ENCODE results near the gene PRPF40B.

The PRPF40B gene

DNA sequence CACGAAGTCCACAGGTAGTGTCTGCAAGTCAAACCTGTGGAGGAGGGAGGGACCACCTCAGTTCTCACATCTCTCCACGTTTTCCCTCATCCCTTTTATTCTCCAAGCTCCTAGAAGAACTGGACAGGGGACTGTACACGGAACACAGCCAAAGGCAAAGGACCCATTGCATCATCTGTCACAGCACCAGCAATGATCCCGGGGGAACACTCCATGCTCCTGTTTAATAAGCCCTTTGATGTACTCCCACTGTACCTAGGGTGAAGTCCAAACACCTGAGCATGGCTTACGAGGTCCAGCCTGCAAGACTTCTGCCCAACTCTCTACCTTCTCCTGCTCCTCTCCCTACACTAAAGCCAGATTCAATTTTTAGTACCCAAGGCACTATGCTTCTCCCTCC lies 26.5 kb downstream of the PRPF40B start:
- Histone ChIP-seq H3K36me3 (ENCODE audit: control insufficient read depth, insufficient read depth, low read length, severe bottlenecking) (peaks cover 64% of the 10 kb centered on the region), H3K27me3 (replicated peaks; ENCODE audit: control insufficient read depth, insufficient read depth, low read length) (no peaks in the 10 kb centered on the region), H3K4me3 (ENCODE audit: low read length) (no peak overlapping the region), H3K4me1 (ENCODE audit: control insufficient read depth, insufficient read depth, low read length) (no peaks in the 10 kb centered on the region), H3K9me3 (ENCODE audit: control insufficient read depth, low read length) (no peaks in the 10 kb centered on the region), H3K9ac (ENCODE audit: low read length) (no peak overlapping the region)
- no peak for DNase-seq (ENCODE audit: low read depth)

DNA sequence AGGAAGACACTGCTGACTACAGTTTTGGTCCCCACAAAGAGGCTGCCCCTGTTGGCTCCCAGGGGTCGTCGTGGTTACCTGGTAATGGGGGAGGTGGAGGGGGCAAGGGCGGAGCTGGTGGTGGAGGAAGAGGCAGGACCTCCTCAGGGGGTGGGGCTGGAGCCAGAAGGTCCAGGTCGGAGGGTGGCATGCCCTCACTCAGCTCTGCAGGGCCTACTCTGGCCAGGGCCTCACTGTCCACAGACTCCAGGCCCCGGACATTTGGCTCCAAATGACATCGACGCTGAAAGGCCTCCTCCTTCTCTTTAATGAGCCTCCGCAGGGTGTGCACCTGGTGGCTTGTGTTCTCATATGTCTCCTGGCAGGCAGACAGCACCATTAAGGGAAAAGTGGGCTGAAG lies 28.5 kb downstream of the PRPF40B start:
- no peaks in the 10 kb centered on the region for H3K27me3 ChIP-seq (replicated peaks; ENCODE audit: control insufficient read depth, insufficient read depth, low read length)
- peaks cover 69% of the 10 kb centered on the region for H3K36me3 ChIP-seq (ENCODE audit: control insufficient read depth, insufficient read depth, low read length, severe bottlenecking)
- no peak for DNase-seq (ENCODE audit: low read depth)
- H3K9me3 ChIP-seq (ENCODE audit: control insufficient read depth, low read length) = no peaks in the 10 kb centered on the region
- no peaks in the 10 kb centered on the region for H3K4me1 ChIP-seq (ENCODE audit: control insufficient read depth, insufficient read depth, low read length)
- H3K4me3 ChIP-seq (ENCODE audit: low read length) = no peak overlapping the region
- no peak overlapping the region for H3K9ac ChIP-seq (ENCODE audit: low read length)

DNA sequence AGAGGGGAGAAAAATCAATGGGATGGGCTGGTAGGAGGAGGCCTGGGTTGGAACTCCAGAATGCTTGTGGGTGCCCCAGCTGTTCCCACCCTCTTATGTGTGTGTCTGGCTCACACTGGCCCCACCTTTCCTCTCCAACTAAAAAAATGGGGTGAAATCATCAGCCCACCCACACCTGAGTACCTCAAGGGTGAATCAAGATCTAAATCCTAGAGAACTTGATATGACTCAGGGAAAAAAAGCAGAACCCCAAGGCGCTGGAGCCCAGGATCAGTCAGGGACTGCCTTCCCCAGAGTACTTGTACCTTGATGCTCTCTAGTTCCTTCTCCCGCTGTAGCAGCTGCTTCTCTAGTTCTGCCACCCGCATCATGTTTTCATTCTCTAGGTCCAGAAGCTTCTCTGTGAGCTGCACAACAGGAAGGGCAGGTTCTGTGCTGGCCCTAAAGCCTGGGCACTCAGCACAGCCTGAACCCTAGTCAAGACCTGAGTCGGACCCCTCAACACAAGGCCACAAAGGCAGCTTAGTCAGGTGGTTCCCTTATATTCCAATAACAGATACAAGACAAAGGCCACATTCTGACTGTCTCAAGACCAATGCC lies 29.7 kb downstream of the PRPF40B start:
- Histone ChIP-seq H3K9me3 (ENCODE audit: control insufficient read depth, low read length) (no peaks in the 10 kb centered on the region), H3K4me1 (ENCODE audit: control insufficient read depth, insufficient read depth, low read length) (no peaks in the 10 kb centered on the region), H3K27me3 (replicated peaks; ENCODE audit: control insufficient read depth, insufficient read depth, low read length) (no peaks in the 10 kb centered on the region), H3K4me3 (ENCODE audit: low read length) (no peak overlapping the region), H3K36me3 (ENCODE audit: control insufficient read depth, insufficient read depth, low read length, severe bottlenecking) (peaks cover 77% of the 10 kb centered on the region), H3K9ac (ENCODE audit: low read length) (no peak overlapping the region)
- DNase-seq (ENCODE audit: low read depth) = no peak

DNA sequence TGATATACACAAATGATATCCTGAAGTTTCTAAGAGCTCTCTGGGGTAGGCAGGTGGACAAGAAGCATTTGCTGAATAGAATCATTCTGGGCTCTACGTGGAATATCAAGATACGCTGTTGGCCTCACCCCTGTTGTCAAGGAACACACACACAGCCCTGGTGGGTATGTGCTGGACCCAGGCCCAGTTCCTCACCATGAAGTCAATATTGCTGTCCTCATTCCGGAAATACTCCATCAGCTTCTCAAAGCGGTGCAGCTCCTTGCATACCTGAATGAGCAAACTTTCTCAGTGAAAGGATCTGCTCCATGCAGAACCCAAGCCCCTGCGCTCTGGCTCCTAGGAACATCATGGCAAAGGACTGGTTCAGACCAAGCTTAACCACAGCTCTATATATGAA lies 31.4 kb downstream of the PRPF40B start:
- peaks cover 64% of the 10 kb centered on the region for H3K36me3 ChIP-seq (ENCODE audit: control insufficient read depth, insufficient read depth, low read length, severe bottlenecking)

DNA sequence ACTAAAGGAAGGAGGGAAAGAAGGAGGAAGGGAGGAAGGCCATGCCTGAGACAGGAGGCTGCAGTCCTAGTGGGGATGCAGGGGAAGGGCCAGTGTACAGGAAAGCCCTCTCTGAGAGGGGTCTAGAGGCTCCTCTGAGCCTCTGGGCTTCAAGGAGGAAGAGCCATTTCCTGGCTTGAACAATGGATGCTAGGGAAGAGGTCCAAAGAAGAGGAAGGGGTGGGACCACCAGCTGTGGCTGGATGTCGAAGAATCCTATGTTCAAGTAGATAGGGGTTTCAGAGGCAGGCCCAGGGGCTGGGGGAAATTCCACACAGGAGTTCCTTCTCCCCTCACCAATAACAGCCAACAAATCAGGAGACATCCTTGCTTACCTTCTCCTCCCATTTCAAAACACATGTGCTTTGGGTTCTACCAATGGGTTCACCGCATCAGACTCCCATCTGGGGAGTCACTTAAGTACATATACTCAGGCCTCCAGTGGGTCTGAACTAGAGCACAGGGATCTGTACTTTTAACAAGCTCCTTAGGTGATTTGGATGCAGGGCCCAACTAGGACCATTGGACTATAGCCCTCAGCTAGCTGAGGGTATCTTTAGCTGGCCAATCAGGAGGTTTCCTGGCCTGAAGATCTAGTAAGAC lies 32.4 kb downstream of the PRPF40B start:
- H3K4me1 ChIP-seq (ENCODE audit: control insufficient read depth, insufficient read depth, low read length) = no peaks in the 10 kb centered on the region
- no peaks in the 10 kb centered on the region for H3K9me3 ChIP-seq (ENCODE audit: control insufficient read depth, low read length)
- H3K9ac ChIP-seq (ENCODE audit: low read length) = no peak overlapping the region
- H3K4me3 ChIP-seq (ENCODE audit: low read length) = no peak overlapping the region
- no peak for DNase-seq (ENCODE audit: low read depth)
- H3K36me3 ChIP-seq (ENCODE audit: control insufficient read depth, insufficient read depth, low read length, severe bottlenecking) = peaks cover 56% of the 10 kb centered on the region
- no peaks in the 10 kb centered on the region for H3K27me3 ChIP-seq (replicated peaks; ENCODE audit: control insufficient read depth, insufficient read depth, low read length)

More for the DNA sequence above, 31.4 kb downstream of the PRPF40B start:
- H3K27me3 ChIP-seq (replicated peaks; ENCODE audit: control insufficient read depth, insufficient read depth, low read length) = no peaks in the 10 kb centered on the region
- no peaks in the 10 kb centered on the region for H3K9me3 ChIP-seq (ENCODE audit: control insufficient read depth, low read length)
- H3K4me1 ChIP-seq (ENCODE audit: control insufficient read depth, insufficient read depth, low read length) = no peaks in the 10 kb centered on the region
- H3K4me3 ChIP-seq (ENCODE audit: low read length) = no peak overlapping the region
- no peak overlapping the region for H3K9ac ChIP-seq (ENCODE audit: low read length)
- DNase-seq (ENCODE audit: low read depth) = no peak

DNA sequence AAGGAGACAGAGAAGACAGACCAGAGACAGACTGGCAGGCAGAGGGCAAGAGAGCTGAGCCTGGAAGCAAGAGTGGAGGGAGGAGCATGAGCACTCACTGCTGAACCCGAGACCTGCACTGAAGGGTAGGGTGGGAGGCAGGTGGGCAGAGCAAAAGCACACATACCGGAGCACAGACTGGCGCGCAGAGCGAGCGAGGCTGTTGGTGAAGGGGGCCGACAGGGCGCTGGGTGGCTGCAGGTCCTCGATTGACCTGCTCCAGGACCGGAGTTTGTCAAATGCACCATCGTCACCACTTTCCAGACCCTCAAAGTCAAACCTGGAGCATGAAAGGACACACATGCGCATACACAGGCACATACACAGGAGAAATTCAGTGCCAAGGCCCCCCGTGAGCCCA lies 34.9 kb downstream of the PRPF40B start:
- Histone ChIP-seq H3K4me1 (ENCODE audit: control insufficient read depth, insufficient read depth, low read length) (peaks cover 12% of the 10 kb centered on the region), H3K36me3 (ENCODE audit: control insufficient read depth, insufficient read depth, low read length, severe bottlenecking) (peaks cover 44% of the 10 kb centered on the region), H3K27me3 (replicated peaks; ENCODE audit: control insufficient read depth, insufficient read depth, low read length) (no peaks in the 10 kb centered on the region), H3K9me3 (ENCODE audit: control insufficient read depth, low read length) (no peaks in the 10 kb centered on the region), H3K4me3 (ENCODE audit: low read length) (no peak overlapping the region), H3K9ac (ENCODE audit: low read length) (no peak overlapping the region)
- DNase-seq (ENCODE audit: low read depth) = no peak

DNA sequence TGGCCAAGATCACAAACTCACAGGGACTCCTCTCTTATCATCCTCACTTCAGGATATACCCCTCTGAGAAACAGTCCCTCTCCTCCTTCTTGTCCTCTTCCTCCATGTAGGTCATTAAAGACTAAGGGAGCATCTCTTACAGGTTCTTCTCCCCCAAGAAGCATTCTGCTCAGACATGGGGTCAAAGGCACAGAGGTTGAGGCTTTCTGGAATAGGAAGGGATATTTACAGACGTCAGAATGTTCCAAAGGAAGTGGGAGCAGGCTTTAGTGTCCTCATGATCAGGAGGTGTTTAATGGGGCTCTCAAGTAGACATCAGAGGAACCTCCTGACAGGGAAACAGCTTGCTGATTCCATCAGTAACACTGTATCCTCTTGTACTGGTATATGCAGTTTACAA lies 36.4 kb downstream of the PRPF40B start:
- Histone ChIP-seq H3K36me3 (ENCODE audit: control insufficient read depth, insufficient read depth, low read length, severe bottlenecking) (peaks cover 31% of the 10 kb centered on the region), H3K27me3 (replicated peaks; ENCODE audit: control insufficient read depth, insufficient read depth, low read length) (no peaks in the 10 kb centered on the region), H3K4me3 (ENCODE audit: low read length) (no peak overlapping the region), H3K4me1 (ENCODE audit: control insufficient read depth, insufficient read depth, low read length) (peaks cover 17% of the 10 kb centered on the region), H3K9me3 (ENCODE audit: control insufficient read depth, low read length) (no peaks in the 10 kb centered on the region), H3K9ac (ENCODE audit: low read length) (no peak overlapping the region)
- no peak for DNase-seq (ENCODE audit: low read depth)

DNA sequence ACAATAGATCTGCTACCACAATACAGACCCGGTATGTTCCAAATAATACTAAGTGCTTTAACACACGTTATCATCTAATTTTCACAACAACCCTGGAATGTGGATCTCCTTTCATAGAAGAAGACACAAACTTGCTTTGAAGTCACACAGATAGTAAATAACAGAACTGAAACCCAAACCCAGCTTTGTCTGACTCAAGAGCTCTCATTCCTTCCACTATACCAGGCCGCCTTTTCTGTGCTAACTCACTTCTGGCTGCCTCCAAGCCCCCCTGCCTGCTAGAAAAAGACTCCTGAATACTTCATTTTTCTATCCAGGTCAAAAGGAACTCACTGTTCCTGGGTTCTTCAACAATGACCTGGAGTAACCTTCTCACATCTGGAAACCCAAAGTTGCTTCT lies 37.8 kb downstream of the PRPF40B start:
- peaks cover 22% of the 10 kb centered on the region for H3K4me1 ChIP-seq (ENCODE audit: control insufficient read depth, insufficient read depth, low read length)
- no peak overlapping the region for H3K9ac ChIP-seq (ENCODE audit: low read length)
- no peaks in the 10 kb centered on the region for H3K9me3 ChIP-seq (ENCODE audit: control insufficient read depth, low read length)
- DNase-seq (ENCODE audit: low read depth) = no peak
- H3K4me3 ChIP-seq (ENCODE audit: low read length) = no peak overlapping the region
- peaks cover 21% of the 10 kb centered on the region for H3K36me3 ChIP-seq (ENCODE audit: control insufficient read depth, insufficient read depth, low read length, severe bottlenecking)
- H3K27me3 ChIP-seq (replicated peaks; ENCODE audit: control insufficient read depth, insufficient read depth, low read length) = no peaks in the 10 kb centered on the region

DNA sequence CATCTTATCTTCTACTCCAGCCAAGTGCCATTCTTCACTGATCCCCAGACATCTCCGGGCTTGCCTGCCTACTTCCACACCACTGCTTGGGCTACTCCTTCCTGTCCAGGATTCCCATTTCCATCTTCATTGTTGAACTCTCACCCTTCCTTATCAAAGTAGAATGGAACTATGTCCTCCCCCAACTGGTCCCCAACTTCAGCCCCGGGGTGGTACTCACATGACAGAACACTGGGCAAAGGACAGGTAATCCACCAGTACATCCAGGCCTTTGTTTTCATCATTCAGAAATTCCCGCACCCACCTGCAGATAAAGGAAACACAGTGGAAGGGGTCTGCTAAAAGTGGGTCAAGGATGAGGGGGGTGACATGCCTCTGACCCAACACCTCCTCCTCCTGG lies 38.4 kb downstream of the PRPF40B start:
- no peaks in the 10 kb centered on the region for H3K27me3 ChIP-seq (replicated peaks; ENCODE audit: control insufficient read depth, insufficient read depth, low read length)
- H3K9ac ChIP-seq (ENCODE audit: low read length) = no peak overlapping the region
- peaks cover 16% of the 10 kb centered on the region for H3K36me3 ChIP-seq (ENCODE audit: control insufficient read depth, insufficient read depth, low read length, severe bottlenecking)
- H3K9me3 ChIP-seq (ENCODE audit: control insufficient read depth, low read length) = no peaks in the 10 kb centered on the region
- DNase-seq (ENCODE audit: low read depth) = no peak
- H3K4me1 ChIP-seq (ENCODE audit: control insufficient read depth, insufficient read depth, low read length) = peaks cover 25% of the 10 kb centered on the region
- no peak overlapping the region for H3K4me3 ChIP-seq (ENCODE audit: low read length)

DNA sequence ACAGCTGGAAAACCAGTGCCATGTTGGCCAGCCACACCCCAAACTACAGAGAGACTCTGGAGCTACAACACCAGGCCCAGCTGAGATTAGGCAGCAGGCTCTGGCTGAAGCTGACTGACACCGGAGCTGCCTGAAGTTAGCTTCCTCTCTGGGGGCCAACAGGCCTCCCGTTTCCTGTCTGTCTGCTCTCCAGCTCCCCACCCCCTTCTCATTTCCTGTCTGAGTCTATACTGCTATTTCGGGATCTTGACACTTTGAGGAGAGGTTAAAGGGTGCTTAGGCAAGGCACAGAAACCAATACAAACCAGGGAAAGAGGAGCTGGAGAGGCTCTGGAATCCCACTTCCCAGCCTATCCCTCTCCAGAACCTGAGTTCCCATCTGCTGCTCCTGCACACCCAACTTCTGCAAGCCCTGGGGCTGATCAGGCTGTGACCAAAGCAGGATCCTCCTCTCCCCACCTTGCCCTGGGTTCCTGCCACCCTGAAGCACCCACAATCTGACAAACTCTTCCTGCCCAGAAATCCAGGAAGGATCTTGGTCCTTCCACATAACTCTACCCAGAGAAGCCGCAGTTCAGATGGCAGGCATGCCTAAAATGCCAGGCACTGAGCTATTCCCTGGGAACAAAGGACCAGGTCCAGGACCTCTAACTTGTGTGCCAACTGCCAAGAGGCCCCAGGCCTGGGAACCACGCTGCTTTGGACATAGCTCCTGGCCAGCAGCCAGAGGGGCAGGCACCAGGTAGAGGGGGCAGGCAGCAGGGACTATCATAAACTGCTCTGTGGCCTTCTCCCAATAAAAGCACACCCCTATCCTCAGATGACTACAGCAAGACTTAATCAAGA lies 39.9 kb downstream of the PRPF40B start:
- DNase-seq (ENCODE audit: low read depth) = peak; percentile 68
- peaks cover 4% of the 10 kb centered on the region for H3K36me3 ChIP-seq (ENCODE audit: control insufficient read depth, insufficient read depth, low read length, severe bottlenecking)
- H3K4me1 ChIP-seq (ENCODE audit: control insufficient read depth, insufficient read depth, low read length) = peaks cover 35% of the 10 kb centered on the region
- H3K27me3 ChIP-seq (replicated peaks; ENCODE audit: control insufficient read depth, insufficient read depth, low read length) = no peaks in the 10 kb centered on the region
- H3K9ac ChIP-seq (ENCODE audit: low read length) = peak overlapping the region; percentile 65
- peak overlapping the region; percentile 22 for H3K4me3 ChIP-seq (ENCODE audit: low read length)
- no peaks in the 10 kb centered on the region for H3K9me3 ChIP-seq (ENCODE audit: control insufficient read depth, low read length)

DNA sequence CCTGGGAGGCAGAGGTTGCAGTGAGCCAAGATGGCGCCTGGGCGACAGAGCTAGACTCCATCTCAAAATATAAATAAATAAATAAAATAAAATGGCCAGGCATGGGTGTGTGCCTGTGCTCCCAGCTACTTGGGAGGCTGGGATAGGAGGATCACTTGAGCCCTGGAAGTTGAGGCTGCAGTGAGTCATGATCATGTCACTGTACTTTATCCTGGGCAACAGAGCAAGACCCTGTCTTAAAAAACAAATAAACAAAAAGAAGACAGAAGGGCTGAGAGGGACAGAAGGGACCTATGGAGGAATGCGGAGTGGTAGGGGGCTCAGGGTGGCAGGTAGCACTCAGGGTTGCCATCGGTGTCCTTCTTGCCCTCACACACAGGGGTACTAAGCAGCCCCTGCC lies 40.8 kb downstream of the PRPF40B start:
- Histone ChIP-seq H3K9ac (ENCODE audit: low read length) (no peak overlapping the region), H3K4me3 (ENCODE audit: low read length) (no peak overlapping the region), H3K4me1 (ENCODE audit: control insufficient read depth, insufficient read depth, low read length) (peaks cover 35% of the 10 kb centered on the region), H3K9me3 (ENCODE audit: control insufficient read depth, low read length) (no peaks in the 10 kb centered on the region), H3K27me3 (replicated peaks; ENCODE audit: control insufficient read depth, insufficient read depth, low read length) (no peaks in the 10 kb centered on the region), H3K36me3 (ENCODE audit: control insufficient read depth, insufficient read depth, low read length, severe bottlenecking) (peaks cover 3% of the 10 kb centered on the region)
- DNase-seq (ENCODE audit: low read depth) = no peak
